SU-DHL-6 (cell line): Measurements from ENCODE around the gene GPI.
"Not testable (repeated sequence)": the region's sequence is repeated elsewhere in the genome, so short reads cannot be mapped to it uniquely, and the experiment has no call there.

Experiments used
- H2AFZ ChIP-seq: fragments of 200-600 bp; sonication (generic); 2 replicates; pipeline ENCODE4 v1.6.1; 2014; ENCODE audit warnings: low read depth, mild to moderate bottlenecking, moderate library complexity, mixed read lengths, antibody characterized with exemption, low read length; ENCODE audit not compliant: severe bottlenecking
- H3F3A ChIP-seq: fragments of 200-600 bp; shearing (Covaris generic); 2 replicates; pipeline ENCODE4 v1.6.0; 2016; ENCODE audit warnings: antibody characterized with exemption, mild to moderate bottlenecking; ENCODE audit not compliant: insufficient read depth
- H3K27ac ChIP-seq: fragments of 200-600 bp; sonication (generic); 2 replicates; pipeline ENCODE4 v1.5.1; 2016; ENCODE audit warnings: low read depth, mild to moderate bottlenecking, low read length, moderate library complexity, mixed read lengths
- H3K27me3 ChIP-seq: fragments of 200-600 bp; sonication (generic), shearing (Covaris generic); 2 replicates; pipeline ENCODE4 v1.6.0; 2014; ENCODE audit warnings: mild to moderate bottlenecking, low read length
- H3K36me3 ChIP-seq: fragments of 200-600 bp; sonication (generic); 2 replicates; pipeline ENCODE4 v1.6.1; 2014; ENCODE audit warnings: mild to moderate bottlenecking, low read length, mixed read lengths
- H3K4me2 ChIP-seq: fragments of 300-600, 200-600 bp; shearing (Covaris generic), sonication (generic); 2 replicates; pipeline ENCODE4 v1.6.0; 2014; ENCODE audit warnings: low read length, low read depth, mild to moderate bottlenecking; ENCODE audit not compliant: poor library complexity, severe bottlenecking
- H3K4me3 ChIP-seq: fragments of 200-600 bp; sonication (generic); 2 replicates; pipeline ENCODE4 v1.5.1; 2014; ENCODE audit warnings: antibody characterized with exemption, low read length, mild to moderate bottlenecking, mixed read lengths; ENCODE audit not compliant: insufficient read depth, poor library complexity, severe bottlenecking
- H3K79me2 ChIP-seq: fragments of 200-600 bp; sonication (generic); 2 replicates; pipeline ENCODE4 v1.6.1; 2014; ENCODE audit warnings: mild to moderate bottlenecking, low read length, moderate library complexity; ENCODE audit not compliant: insufficient read depth
- H3K9ac ChIP-seq: fragments of 200-600 bp; sonication (generic); 2 replicates; pipeline ENCODE4 v1.7.0; 2014; ENCODE audit warnings: mild to moderate bottlenecking, low read length
- H3K9me2 ChIP-seq: fragments of 200-600 bp; sonication (generic); replicated peaks from 2 replicates; pipeline ENCODE4 v1.6.1; 2014; ENCODE audit warnings: low read length; ENCODE audit not compliant: insufficient read depth
- H3K9me3 ChIP-seq: fragments of 200-600 bp; sonication (generic); 2 replicates; pipeline ENCODE4 v1.6.1; 2014; ENCODE audit warnings: low read length, mixed read lengths; ENCODE audit not compliant: insufficient read depth
- H4K20me1 ChIP-seq: fragments of 200-600 bp; sonication (generic); 2 replicates; pipeline ENCODE4 v1.6.1; 2014; ENCODE audit warnings: low read depth, mild to moderate bottlenecking, antibody characterized with exemption, low read length, moderate library complexity, mixed read lengths
- CTCF ChIP-seq: fragments of 200-600 bp; sonication (generic); IDR thresholded peaks from one replicate; pipeline ENCODE4 v1.5.1; 2017; ENCODE audit warnings: antibody characterized with exemption, mild to moderate bottlenecking, low read length, moderate library complexity; ENCODE audit not compliant: insufficient read depth, poor library complexity, severe bottlenecking
- EZH2phosphoT487 ChIP-seq: fragments of 200-600 bp; sonication (generic), shearing (Covaris generic); conservative IDR thresholded peaks from 2 replicates; pipeline ENCODE4 v1.6.1; 2018; ENCODE audit warnings: mild to moderate bottlenecking, antibody characterized with exemption, low read length, moderate library complexity, mixed read lengths

Gene GPI

GRCh38 chr19:34368338-34368737 lies 3.3 kb downstream of the GPI start:
- Histone ChIP-seq H3K27ac (no peak overlapping the region), H3K4me3 (no peak overlapping the region), H3F3A (no peaks in the 10 kb centered on the region), H3K27me3 (no peaks in the 10 kb centered on the region), H2AFZ (no peak overlapping the region), H3K36me3 (peaks cover 4% of the 10 kb centered on the region; the same call in 1 of the 2 replicates), H3K4me2 (no peak overlapping the region), H4K20me1 (no peaks in the 10 kb centered on the region), H3K79me2 (peaks cover 31% of the 10 kb centered on the region), H3K9ac (no peak overlapping the region), H3K9me3 (no peaks in the 10 kb centered on the region), H3K9me2 (no peaks in the 10 kb centered on the region)
- TF ChIP-seq EZH2phosphoT487 (no peak), CTCF (no peak)

- not testable (repeated sequence) for H3K9me3 ChIP-seq, H3K9me2 ChIP-seq, H3K27ac ChIP-seq, H3K9ac ChIP-seq, H3K36me3 ChIP-seq, H3K27me3 ChIP-seq, H3K4me2 ChIP-seq, H4K20me1 ChIP-seq, H3K4me3 ChIP-seq, H3F3A ChIP-seq, H2AFZ ChIP-seq
- H3K79me2 ChIP-seq = peaks cover 35% of the 10 kb centered on the region
Measured at GRCh38 chr19:34369166-34369565, 4.2 kb downstream of the GPI start.

GRCh38 chr19:34370117-34370516 lies 5.1 kb downstream of the GPI start:
- H3F3A ChIP-seq = no peaks in the 10 kb centered on the region
- no peak overlapping the region for H2AFZ ChIP-seq
- H3K9me3 ChIP-seq = no peaks in the 10 kb centered on the region
- peaks cover 39% of the 10 kb centered on the region for H3K79me2 ChIP-seq
- no peak overlapping the region for H3K4me2 ChIP-seq
- no peaks in the 10 kb centered on the region for H3K9me2 ChIP-seq
- no peaks in the 10 kb centered on the region for H3K27me3 ChIP-seq
- H3K27ac ChIP-seq = no peak overlapping the region
- H4K20me1 ChIP-seq = no peaks in the 10 kb centered on the region
- TF ChIP-seq EZH2phosphoT487 = no peak
- no peak for TF ChIP-seq CTCF
- H3K9ac ChIP-seq = no peak overlapping the region
- no peak overlapping the region for H3K4me3 ChIP-seq
- peaks cover 4% of the 10 kb centered on the region; the same call in 1 of the 2 replicates for H3K36me3 ChIP-seq

GRCh38 chr19:34370983-34371382 lies 6.0 kb downstream of the GPI start:
- Histone ChIP-seq H3K9ac (no peak overlapping the region), H3K27ac (no peak overlapping the region), H3K79me2 (peaks cover 36% of the 10 kb centered on the region), H3K4me3 (no peak overlapping the region), H4K20me1 (no peaks in the 10 kb centered on the region), H3K9me2 (no peaks in the 10 kb centered on the region), H3K9me3 (no peaks in the 10 kb centered on the region), H3K4me2 (no peak overlapping the region), H3K36me3 (peaks cover 9% of the 10 kb centered on the region), H2AFZ (no peak overlapping the region), H3K27me3 (no peaks in the 10 kb centered on the region), H3F3A (no peaks in the 10 kb centered on the region)
- no peak for TF ChIP-seq CTCF
- no peak for TF ChIP-seq EZH2phosphoT487
